Astrocyte of the cerebellum (primary cell): ENCODE data around the gene MKNK1.

Experiments
- DNase-seq: peaks from one replicate; pipeline ENCODE4 v3.0.0-alpha.2; 2011; ENCODE audit warnings: low read depth
- H3K4me3 ChIP-seq: 2 replicates; pipeline ENCODE4 v1.5.1; 2011; ENCODE audit warnings: mild to moderate bottlenecking, low read depth, low read length, moderate library complexity
- CTCF ChIP-seq: IDR thresholded peaks from 2 replicates; pipeline ENCODE4 v1.5.1; 2012; ENCODE audit warnings: low read length, low read depth, moderate library complexity, mild to moderate bottlenecking; ENCODE audit errors: missing control alignments
- in situ Hi-C: cut with HindIII; loops from 2 replicates; pipeline ENCODE4 v1.10.0; 2017; ENCODE audit warnings: low sequenced_read_pairs

Gene MKNK1

GRCh38 chr1:46530311-46530710, 73.8 kb downstream of the MKNK1 start:
- TF ChIP-seq CTCF = no peak
- H3K4me3 ChIP-seq = no peak overlapping the region
- no peak for DNase-seq
- in situ Hi-C loops = no loop called here

- TF ChIP-seq CTCF = no peak
- DNase-seq = no peak
- no peak overlapping the region for H3K4me3 ChIP-seq
- in situ Hi-C loops = loop anchor here (5.0 kb wide), 1 partner anchor 52 kb away; no protein-coding TSS in a partner anchor
Measured at GRCh38 chr1:46529031-46529630, 74.9 kb downstream of the MKNK1 start.

- no peak for DNase-seq
- in situ Hi-C loops = loop anchor here (5.0 kb wide), 1 partner anchor 51 kb away; no protein-coding TSS in a partner anchor
Measured at GRCh38 chr1:46528297-46528955, 75.6 kb downstream of the MKNK1 start.

GRCh38 chr1:46527474-46528296, 76.4 kb downstream of the MKNK1 start:
- peak; percentile 93 for TF ChIP-seq CTCF
- no peak overlapping the region for H3K4me3 ChIP-seq
- in situ Hi-C loops = loop anchor here (5.0 kb wide), 1 partner anchor 50 kb away; no protein-coding TSS in a partner anchor
- peak; percentile 48 for DNase-seq

More at GRCh38 chr1:46528297-46528955, 75.6 kb downstream of the MKNK1 start:
- no peak overlapping the region for H3K4me3 ChIP-seq
- TF ChIP-seq CTCF = no peak

- in situ Hi-C loops = loop anchor here (5.0 kb wide), 1 partner anchor 49 kb away; no protein-coding TSS in a partner anchor
- no peak for DNase-seq
- no peak overlapping the region for H3K4me3 ChIP-seq
- no peak for TF ChIP-seq CTCF
Measured at GRCh38 chr1:46526691-46527291, 77.3 kb downstream of the MKNK1 start.
